HEK293 (cell line): ENCODE data around the gene FANCC.

ENCODE experiments used
- ATF2 ChIP-seq: fragments of 450-650 bp; formaldehyde crosslinking; IDR thresholded peaks from 2 replicates; pipeline ENCODE4 v1.5.1; 2016; ENCODE audit warnings: missing biosample characterization, missing genetic modification characterization, low read depth
- CTCF ChIP-seq: fragments of 450-650 bp; formaldehyde crosslinking; IDR thresholded peaks from 2 replicates; pipeline ENCODE4 v1.5.1; 2016; ENCODE audit warnings: missing biosample characterization, missing genetic modification characterization
- ELK4 ChIP-seq: IDR thresholded peaks from 2 replicates; pipeline ENCODE4 v1.6.1; 2011; ENCODE audit warnings: mild to moderate bottlenecking, low read depth, low read length, borderline replicate concordance
- OSR2 ChIP-seq: fragments of 450-650 bp; formaldehyde crosslinking; IDR thresholded peaks from 2 replicates; pipeline ENCODE4 v1.5.1; 2016; ENCODE audit warnings: missing biosample characterization, missing genetic modification characterization
- ZBTB8A ChIP-seq: fragments of 450-650 bp; formaldehyde crosslinking; IDR thresholded peaks from 2 replicates; pipeline ENCODE4 v1.5.1; 2016; ENCODE audit warnings: missing biosample characterization, missing genetic modification characterization
- ZFP37 ChIP-seq: fragments of 450-650 bp; formaldehyde crosslinking; IDR thresholded peaks from 2 replicates; pipeline ENCODE4 v1.5.1; 2016; ENCODE audit warnings: missing biosample characterization, missing genetic modification characterization
- ZNF24 ChIP-seq: fragments of 450-650 bp; formaldehyde crosslinking; IDR thresholded peaks from 2 replicates; pipeline ENCODE4 v1.5.1; 2016; ENCODE audit warnings: missing biosample characterization, missing genetic modification characterization
- ZNF274 ChIP-seq, 2 experiments: fragments of 200-500 bp in 1 of 2; fragments of 450-650 bp in 1 of 2; sonication (Bioruptor generic) in 1 of 2; formaldehyde crosslinking in 1 of 2; IDR thresholded peaks; 2 replicates each; pipeline versions ENCODE4 v1.5.1 to v1.6.1; 2014 to 2016; ENCODE audit warnings: borderline replicate concordance in 1 of 2, inconsistent platforms in 1 of 2, low read length in 1 of 2, missing biosample characterization in 1 of 2, missing genetic modification characterization in 1 of 2
- ZNF660 ChIP-seq: fragments of 450-650 bp; IDR thresholded peaks from 2 replicates; pipeline ENCODE4 v1.5.1; 2018; ENCODE audit warnings: missing biosample characterization, mild to moderate bottlenecking, missing genetic modification characterization
- ZSCAN23 ChIP-seq: fragments of 450-650 bp; formaldehyde crosslinking; IDR thresholded peaks from 2 replicates; pipeline ENCODE4 v1.5.1; 2016; ENCODE audit warnings: missing biosample characterization, missing genetic modification characterization

- TF ChIP-seq ZNF274 (IDR thresholded peaks at IDR 0.05; ENCODE audit: low read length) = no peak
- TF ChIP-seq ZNF274 (tag by site-specific recombination; IDR thresholded peaks at IDR 0.05; ENCODE audit: borderline replicate concordance) = no peak
- no peak for TF ChIP-seq CTCF (tag by site-specific recombination)
- TF ChIP-seq ZNF24 (tag by site-specific recombination) = no peak
- TF ChIP-seq ZBTB8A (tag by site-specific recombination) = no peak
- no peak for TF ChIP-seq OSR2 (tag by site-specific recombination)
- no peak for TF ChIP-seq ATF2 (tag by site-specific recombination)
- TF ChIP-seq ZSCAN23 (tag by site-specific recombination) = no peak
- TF ChIP-seq ZNF660 (tag by site-specific recombination) = no peak
- TF ChIP-seq ELK4 = no peak
- no peak for TF ChIP-seq ZFP37
Measured at GRCh38 chr9:95084254-95084934, 233.1 kb downstream of the FANCC start.
